AG09319 (cell line): ENCODE measurements around the gene CHD6.

ENCODE experiments used
- DNase-seq: peaks from one replicate; pipeline ENCODE4 v3.0.0-alpha.2; 2010; ENCODE audit warnings: low read depth; ENCODE audit errors: extremely low read depth
- TF ChIP-seq, protein P1 (sequence below): IDR thresholded peaks from 2 replicates; pipeline ENCODE4 v1.5.1; 2011; ENCODE audit warnings: low read depth, mild to moderate bottlenecking, inconsistent platforms, low read length, moderate library complexity

CHD6 gene

DNA sequence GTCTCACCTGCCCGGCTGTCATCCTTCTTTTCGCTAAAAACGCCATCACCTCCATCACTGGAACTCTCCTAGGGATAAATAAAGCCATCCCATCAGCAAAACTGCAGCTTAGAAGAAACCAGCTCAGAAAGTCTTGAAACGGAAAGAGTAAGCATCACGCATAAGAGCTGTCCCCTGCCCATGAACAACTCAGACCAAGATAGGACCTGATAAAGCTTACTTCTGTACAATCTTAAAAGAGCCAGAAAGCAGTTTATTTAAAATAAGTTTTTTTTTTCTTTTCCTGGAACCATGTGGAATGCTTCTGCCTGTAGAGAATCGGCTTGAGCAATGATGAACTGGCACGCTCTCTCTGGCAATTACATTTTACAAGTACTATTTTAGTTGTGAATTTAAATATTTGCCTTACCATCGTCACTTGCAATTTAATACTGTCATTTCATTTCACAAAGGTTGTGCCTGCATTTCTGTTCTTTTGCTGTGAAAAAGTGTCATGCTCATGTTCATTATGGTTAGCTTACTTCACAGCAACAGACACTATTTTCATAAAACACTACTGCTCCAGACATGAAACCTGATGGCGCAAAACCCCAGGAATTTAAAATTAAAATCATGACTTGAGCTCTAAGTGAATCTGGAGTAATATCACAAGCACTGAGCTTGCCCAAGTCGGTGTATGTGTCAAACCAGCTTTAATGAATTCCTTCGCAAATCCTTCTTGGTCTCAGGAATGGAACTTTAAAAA lies 191.9 kb downstream of the CHD6 start:
- TF ChIP-seq, protein P1, sequence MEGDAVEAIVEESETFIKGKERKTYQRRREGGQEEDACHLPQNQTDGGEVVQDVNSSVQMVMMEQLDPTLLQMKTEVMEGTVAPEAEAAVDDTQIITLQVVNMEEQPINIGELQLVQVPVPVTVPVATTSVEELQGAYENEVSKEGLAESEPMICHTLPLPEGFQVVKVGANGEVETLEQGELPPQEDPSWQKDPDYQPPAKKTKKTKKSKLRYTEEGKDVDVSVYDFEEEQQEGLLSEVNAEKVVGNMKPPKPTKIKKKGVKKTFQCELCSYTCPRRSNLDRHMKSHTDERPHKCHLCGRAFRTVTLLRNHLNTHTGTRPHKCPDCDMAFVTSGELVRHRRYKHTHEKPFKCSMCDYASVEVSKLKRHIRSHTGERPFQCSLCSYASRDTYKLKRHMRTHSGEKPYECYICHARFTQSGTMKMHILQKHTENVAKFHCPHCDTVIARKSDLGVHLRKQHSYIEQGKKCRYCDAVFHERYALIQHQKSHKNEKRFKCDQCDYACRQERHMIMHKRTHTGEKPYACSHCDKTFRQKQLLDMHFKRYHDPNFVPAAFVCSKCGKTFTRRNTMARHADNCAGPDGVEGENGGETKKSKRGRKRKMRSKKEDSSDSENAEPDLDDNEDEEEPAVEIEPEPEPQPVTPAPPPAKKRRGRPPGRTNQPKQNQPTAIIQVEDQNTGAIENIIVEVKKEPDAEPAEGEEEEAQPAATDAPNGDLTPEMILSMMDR: no peak

DNA sequence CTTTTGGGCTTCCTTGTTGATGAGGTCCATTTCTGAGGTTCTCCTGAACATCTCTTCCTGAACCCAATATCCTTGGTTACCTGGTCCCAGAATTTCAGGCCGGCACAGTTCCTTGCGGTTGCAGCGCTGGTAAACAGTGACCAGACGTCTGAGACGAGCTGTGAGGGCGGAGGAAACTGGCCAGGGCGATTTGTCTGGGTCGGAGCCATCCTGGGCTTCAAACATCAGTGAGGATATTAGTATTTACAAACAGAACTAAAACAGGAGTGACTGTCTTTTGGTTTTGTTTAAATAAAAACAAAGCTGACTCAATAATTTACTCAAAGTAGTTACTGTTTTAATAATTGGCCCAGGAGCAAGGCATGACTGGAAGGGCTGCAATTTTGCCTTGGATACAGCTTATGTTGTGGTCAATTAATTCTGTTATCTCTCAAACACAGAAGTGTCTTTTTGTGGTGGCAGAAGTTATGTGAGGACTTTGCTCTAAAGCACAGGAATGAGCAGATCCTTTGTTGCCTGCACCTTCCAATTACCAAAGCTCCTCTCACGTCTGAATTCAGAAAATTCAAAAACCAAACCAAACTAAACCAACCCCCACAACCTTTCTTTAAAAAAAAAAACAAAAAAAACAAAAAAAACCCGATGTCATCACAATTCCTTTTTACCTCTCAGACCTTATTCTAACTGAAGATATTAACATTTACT lies 192.8 kb downstream of the CHD6 start:
- DNase-seq: no peak
- TF ChIP-seq, protein P1: no peak

More for the DNA sequence above, 191.9 kb downstream of the CHD6 start:
- DNase-seq: no peak

DNA sequence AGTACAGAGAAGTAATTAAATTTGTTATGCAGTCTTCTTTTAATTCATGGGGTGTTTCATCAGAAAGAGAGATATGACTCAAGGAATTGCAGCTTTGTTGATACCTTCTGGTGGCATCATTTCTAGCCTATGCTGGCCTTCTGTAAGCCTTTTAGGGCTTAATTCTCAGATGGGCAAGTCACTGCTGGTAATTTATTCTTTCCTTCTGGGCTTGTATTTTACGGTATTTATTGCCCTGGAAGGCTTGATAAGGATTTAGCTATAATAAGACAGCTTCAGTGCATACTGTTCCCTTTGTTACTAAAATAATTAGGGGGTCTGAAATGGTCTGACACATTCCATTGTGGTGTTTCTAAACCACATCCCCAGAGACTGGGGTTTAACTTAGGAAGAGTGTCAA lies 193.6 kb downstream of the CHD6 start:
- TF ChIP-seq, protein P1: no peak
- no peak for DNase-seq

DNA sequence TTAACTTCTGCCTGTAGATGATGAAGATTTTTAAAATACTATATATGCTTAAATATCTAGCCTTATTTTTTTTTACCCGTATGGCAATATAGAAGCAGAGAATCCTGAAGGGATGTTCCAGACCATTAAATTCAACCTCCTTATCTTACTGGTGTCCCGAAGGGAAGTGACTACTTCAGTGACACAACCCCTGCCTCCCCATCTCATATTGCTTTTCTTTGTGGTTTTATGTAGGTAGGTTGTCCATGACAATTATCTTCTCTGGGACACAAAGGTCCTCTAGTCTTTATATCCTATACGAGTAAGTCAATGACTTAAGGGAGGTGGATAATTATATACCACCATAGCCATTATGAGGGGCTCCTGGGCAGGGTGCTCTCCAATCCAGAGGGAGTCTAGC lies 194.2 kb downstream of the CHD6 start:
- TF ChIP-seq, protein P1: no peak
- no peak for DNase-seq

DNA sequence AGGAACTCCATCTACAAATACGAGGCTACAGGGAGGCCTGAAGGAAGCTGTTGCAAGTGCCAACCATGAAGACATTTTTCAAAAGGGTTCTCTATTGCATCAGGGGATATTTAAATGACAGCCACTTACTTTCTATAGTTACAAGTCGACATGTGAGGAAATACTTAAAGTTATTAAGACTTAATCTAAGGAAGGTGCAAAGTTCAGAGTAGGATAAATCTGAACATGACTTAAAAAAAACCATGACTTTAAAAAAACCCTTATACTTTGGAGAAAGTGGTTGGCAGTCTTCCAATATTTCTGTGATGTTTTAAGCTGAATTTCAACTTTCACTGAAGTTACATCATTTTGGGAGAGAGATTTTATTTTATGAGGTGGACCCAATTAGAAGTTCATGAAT lies 195.2 kb downstream of the CHD6 start:
- DNase-seq: no peak
- TF ChIP-seq, protein P1: no peak

DNA sequence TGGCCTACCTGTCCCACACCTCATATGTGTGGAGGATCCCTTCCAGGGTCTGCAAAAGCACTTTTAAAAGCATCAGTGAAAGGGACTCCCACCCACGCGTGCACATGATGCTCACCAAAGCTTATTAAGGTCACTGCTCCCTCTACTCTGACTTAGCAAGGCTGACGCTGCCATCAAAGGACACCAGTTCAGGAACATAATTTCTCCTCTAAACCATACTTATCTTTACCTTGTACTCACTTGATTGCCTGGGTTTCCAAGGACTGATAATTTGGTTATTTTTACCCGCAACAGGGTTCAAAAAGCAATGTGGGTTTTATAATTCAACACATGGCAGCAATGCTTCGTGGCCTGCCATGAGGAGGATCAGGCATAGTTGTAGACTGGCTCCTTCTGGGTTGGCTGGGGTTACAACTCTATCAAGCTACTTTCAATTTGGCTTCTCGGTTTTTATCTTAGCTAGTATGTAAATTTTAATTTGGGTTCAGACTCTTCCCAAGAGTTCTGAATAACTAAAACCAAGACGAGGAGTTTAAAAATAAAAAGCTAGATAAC lies 199.4 kb downstream of the CHD6 start:
- DNase-seq: no peak
- TF ChIP-seq, protein P1: no peak

DNA sequence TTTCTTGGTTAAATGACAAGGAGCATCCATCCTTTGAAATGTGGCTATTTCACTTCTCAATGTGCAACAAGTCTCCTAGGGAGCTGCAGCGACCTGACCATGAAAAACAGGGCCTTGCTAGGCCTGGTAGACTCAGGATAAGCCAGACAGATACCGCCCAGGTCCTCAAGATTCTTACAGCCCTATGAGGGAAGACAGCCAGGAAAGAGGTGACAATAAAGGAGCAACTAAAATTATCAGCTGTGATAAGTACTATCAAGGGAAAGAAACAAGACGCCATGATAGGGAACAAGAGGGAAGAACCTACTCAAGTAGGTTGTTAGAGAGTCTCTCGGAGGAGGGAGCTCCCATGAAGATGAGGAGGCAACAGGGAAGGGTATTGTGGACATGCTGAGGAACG lies 200.1 kb downstream of the CHD6 start:
- no peak for DNase-seq
- TF ChIP-seq, protein P1: no peak
